Measurements from ENCODE around the gene NKG7.

DNA sequence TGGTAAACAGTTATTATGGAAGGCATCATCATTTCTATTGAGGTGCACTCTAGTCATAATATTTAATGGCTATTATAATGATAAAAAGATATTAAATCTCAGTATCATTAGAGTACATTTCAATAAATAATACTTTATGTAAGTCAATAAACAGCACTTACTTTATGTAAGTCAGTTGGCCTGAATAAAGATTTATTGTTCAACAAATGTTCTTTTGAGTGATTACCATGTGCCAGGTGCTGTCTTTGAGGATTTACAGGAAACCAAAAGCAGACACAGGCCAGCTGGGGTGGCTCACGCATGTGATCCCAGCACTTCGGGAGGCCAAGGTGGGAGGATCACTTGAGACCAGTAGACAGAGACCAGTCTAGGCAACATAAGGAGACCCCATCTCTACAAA, 5.0 kb upstream of the NKG7 start:
- TF ChIP-seq GLIS3 (CRISPR knock-in tag; IDR thresholded peaks at IDR 0.05), result no peak
- TF ChIP-seq, protein P1, sequence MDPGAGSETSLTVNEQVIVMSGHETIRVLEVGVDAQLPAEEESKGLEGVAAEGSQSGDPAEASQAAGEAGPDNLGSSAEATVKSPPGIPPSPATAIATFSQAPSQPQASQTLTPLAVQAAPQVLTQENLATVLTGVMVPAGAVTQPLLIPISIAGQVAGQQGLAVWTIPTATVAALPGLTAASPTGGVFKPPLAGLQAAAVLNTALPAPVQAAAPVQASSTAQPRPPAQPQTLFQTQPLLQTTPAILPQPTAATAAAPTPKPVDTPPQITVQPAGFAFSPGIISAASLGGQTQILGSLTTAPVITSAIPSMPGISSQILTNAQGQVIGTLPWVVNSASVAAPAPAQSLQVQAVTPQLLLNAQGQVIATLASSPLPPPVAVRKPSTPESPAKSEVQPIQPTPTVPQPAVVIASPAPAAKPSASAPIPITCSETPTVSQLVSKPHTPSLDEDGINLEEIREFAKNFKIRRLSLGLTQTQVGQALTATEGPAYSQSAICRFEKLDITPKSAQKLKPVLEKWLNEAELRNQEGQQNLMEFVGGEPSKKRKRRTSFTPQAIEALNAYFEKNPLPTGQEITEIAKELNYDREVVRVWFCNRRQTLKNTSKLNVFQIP (CRISPR knock-in tag; IDR thresholded peaks at IDR 0.05; ENCODE audit: borderline replicate concordance, low read depth), result no peak
- no peak for TF ChIP-seq ZNF70 (CRISPR knock-in tag; IDR thresholded peaks at IDR 0.05)
- TF ChIP-seq RARB (CRISPR knock-in tag; IDR thresholded peaks at IDR 0.05), result no peak
- TF ChIP-seq PATZ1 (CRISPR knock-in tag; IDR thresholded peaks at IDR 0.05; ENCODE audit: borderline replicate concordance), result no peak
